ENCODE measurements around the gene GNG11.
A peak's percentile ranks its signal among the peaks of the same experiment; 100 is the strongest.

GNG11 gene

GRCh38 chr7:93948106-93948505 lies 26.6 kb downstream of the GNG11 start:
- peak; percentile 74 for DNase-seq (ENCODE audit: low read depth)

- DNase-seq (ENCODE audit: low read depth), result no peak
Measured at GRCh38 chr7:93948873-93949272, 27.3 kb downstream of the GNG11 start.

GRCh38 chr7:93949423-93949822 lies 27.9 kb downstream of the GNG11 start:
- peak; percentile 87 for DNase-seq (ENCODE audit: low read depth)

- no peak for DNase-seq (ENCODE audit: low read depth)
Measured at GRCh38 chr7:93955304-93955703, 33.8 kb downstream of the GNG11 start.

GRCh38 chr7:93957767-93958166 lies 36.2 kb downstream of the GNG11 start:
- DNase-seq (ENCODE audit: low read depth), result no peak

GRCh38 chr7:93958216-93958615 lies 36.7 kb downstream of the GNG11 start:
- DNase-seq (ENCODE audit: low read depth), result peak; percentile 55

GRCh38 chr7:93958651-93959050 lies 37.1 kb downstream of the GNG11 start:
- DNase-seq (ENCODE audit: low read depth), result peak; percentile 38

GRCh38 chr7:93960986-93961385 lies 39.5 kb downstream of the GNG11 start:
- no peak for DNase-seq (ENCODE audit: low read depth)

GRCh38 chr7:93964262-93964661 lies 42.7 kb downstream of the GNG11 start:
- DNase-seq (ENCODE audit: low read depth), result no peak

- no peak for DNase-seq (ENCODE audit: low read depth)
Measured at GRCh38 chr7:93964813-93965212, 43.3 kb downstream of the GNG11 start.

- no peak for DNase-seq (ENCODE audit: low read depth)
Measured at GRCh38 chr7:93968911-93969620, 47.5 kb downstream of the GNG11 start.

- no peak for DNase-seq (ENCODE audit: low read depth)
Measured at GRCh38 chr7:93972029-93972725, 50.6 kb downstream of the GNG11 start.

- peak; percentile 79 for DNase-seq (ENCODE audit: low read depth)
Measured at GRCh38 chr7:93973134-93973533, 51.6 kb downstream of the GNG11 start.

- DNase-seq (ENCODE audit: low read depth), result no peak
Measured at GRCh38 chr7:93977211-93977950, 55.8 kb downstream of the GNG11 start.

All from ELR (cell line).